ENCODE results near the gene KCNJ16. TPM values are rescaled to one million over a fixed set of nuclear protein-coding genes. Genes with fewer than 3 reads are reported as not detected.

The KCNJ16 gene
- total and polyA plus RNA-seq, 4 donors, result 0.35 to 4.0 (median 1.3) TPM

DNA sequence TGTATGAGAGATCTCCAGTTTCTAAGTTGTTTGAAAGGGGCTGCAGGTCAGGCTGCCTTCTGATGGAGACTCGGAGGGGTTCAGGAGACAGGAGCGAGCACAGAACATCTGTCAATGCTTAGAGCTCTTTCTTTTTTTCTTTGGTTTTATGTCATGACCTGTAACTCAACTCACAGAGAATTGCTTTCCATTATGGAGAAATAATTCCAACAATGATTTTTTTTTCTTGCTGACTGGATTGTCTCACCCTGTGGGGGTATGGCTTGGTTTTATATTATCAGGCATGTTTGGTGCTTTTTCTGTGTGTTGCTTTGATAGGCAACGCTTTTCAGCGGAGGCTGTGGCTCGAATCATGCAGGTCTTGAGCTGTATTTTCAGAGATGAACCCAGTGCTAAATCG lies 83.6 kb downstream of the KCNJ16 start:
- H3K27ac ChIP-seq (ENCODE audit: low read depth in 1 of 2, low read length in 1 of 2), result no peak overlapping the region
- 89 to 90% methylated on average over 6 of the region's 6 CpGs for WGBS, 2 donors
- no peak for ATAC-seq (ENCODE audit: insufficient read depth, low FRiP score)

GRCh38 chr17:70159980-70160379 lies 85.0 kb downstream of the KCNJ16 start:
- H3K4me1 ChIP-seq (ENCODE audit: control insufficient read depth in 5 of 5, insufficient read depth in 5 of 5, low read length in 5 of 5), result no peaks in the 10 kb centered on the region
- H3K9me3 ChIP-seq (ENCODE audit: control insufficient read depth in 4 of 4, insufficient read depth in 3 of 4, low read length in 3 of 4), result peaks cover 0 to 2% (median 0%) of the 10 kb centered on the region in 4 donors
- DNase-seq, result no peak
- H3K36me3 ChIP-seq (ENCODE audit: control insufficient read depth in 4 of 4, insufficient read depth in 4 of 4, low read length in 4 of 4), result no peaks in the 10 kb centered on the region
- no peak overlapping the region for H3K9ac ChIP-seq (ENCODE audit: insufficient read depth in 1 of 2, low read length in 2 of 2)
- no peaks in the 10 kb centered on the region for H3K27me3 ChIP-seq (ENCODE audit: control insufficient read depth in 3 of 3, insufficient read depth in 3 of 3, low read length in 2 of 3)
- TF ChIP-seq CTCF (IDR thresholded peaks at IDR 0.05; ENCODE audit: control extremely low read depth, extremely low read depth), result no peak
- 54 to 74% methylated on average over 2 of the region's 2 CpGs for WGBS, 2 donors
- H3K27ac ChIP-seq (ENCODE audit: low read depth in 1 of 2, low read length in 1 of 2), result no peak overlapping the region
- no peak for ATAC-seq (ENCODE audit: insufficient read depth, low FRiP score)
- H3K4me3 ChIP-seq, result no peak overlapping the region

More for the DNA sequence above, 83.6 kb downstream of the KCNJ16 start:
- H3K9me3 ChIP-seq (ENCODE audit: control insufficient read depth in 4 of 4, insufficient read depth in 3 of 4, low read length in 3 of 4), result peaks cover 0 to 2% (median 0%) of the 10 kb centered on the region in 4 donors
- H3K27me3 ChIP-seq (ENCODE audit: control insufficient read depth in 3 of 3, insufficient read depth in 3 of 3, low read length in 2 of 3), result no peaks in the 10 kb centered on the region
- DNase-seq, result no peak
- H3K9ac ChIP-seq (ENCODE audit: insufficient read depth in 1 of 2, low read length in 2 of 2), result no peak overlapping the region
- no peak for TF ChIP-seq CTCF (IDR thresholded peaks at IDR 0.05; ENCODE audit: control extremely low read depth, extremely low read depth)
- H3K4me1 ChIP-seq (ENCODE audit: control insufficient read depth in 5 of 5, insufficient read depth in 5 of 5, low read length in 5 of 5), result no peaks in the 10 kb centered on the region
- no peaks in the 10 kb centered on the region for H3K36me3 ChIP-seq (ENCODE audit: control insufficient read depth in 4 of 4, insufficient read depth in 4 of 4, low read length in 4 of 4)
- no peak overlapping the region for H3K4me3 ChIP-seq

DNA sequence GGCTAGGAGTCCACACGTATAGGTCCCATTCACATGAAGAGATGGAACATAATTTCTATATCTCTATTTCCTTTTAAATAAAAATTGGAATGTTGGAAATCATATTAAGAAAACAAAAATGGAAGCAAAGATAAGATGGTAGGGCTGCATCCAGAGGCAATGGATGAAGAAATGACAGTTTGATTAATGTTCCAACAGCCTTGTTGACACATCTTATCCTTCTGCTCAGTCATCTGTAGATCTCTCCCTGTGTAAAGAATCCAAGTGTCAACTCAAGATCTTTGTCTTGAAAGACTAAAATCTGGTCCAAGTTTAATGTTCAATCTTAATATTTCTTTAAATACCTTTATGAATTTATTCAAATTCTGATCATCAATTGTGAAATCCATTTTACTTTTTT lies 86.5 kb downstream of the KCNJ16 start:
- peaks cover 0 to 2% (median 0%) of the 10 kb centered on the region in 4 donors for H3K9me3 ChIP-seq (ENCODE audit: control insufficient read depth in 4 of 4, insufficient read depth in 3 of 4, low read length in 3 of 4)
- no peak overlapping the region for H3K9ac ChIP-seq (ENCODE audit: insufficient read depth in 1 of 2, low read length in 2 of 2)
- no peak overlapping the region for H3K4me3 ChIP-seq
- peaks cover 0 to 2% (median 0%) of the 10 kb centered on the region in 5 donors for H3K4me1 ChIP-seq (ENCODE audit: control insufficient read depth in 5 of 5, insufficient read depth in 5 of 5, low read length in 5 of 5)
- 81 to 95% methylated on average over 1 of the region's 1 CpG for WGBS, 2 donors
- ATAC-seq (ENCODE audit: insufficient read depth, low FRiP score), result no peak
- H3K27ac ChIP-seq (ENCODE audit: low read depth in 1 of 2, low read length in 1 of 2), result no peak overlapping the region
- no peaks in the 10 kb centered on the region for H3K36me3 ChIP-seq (ENCODE audit: control insufficient read depth in 4 of 4, insufficient read depth in 4 of 4, low read length in 4 of 4)
- no peak for DNase-seq
- no peaks in the 10 kb centered on the region for H3K27me3 ChIP-seq (ENCODE audit: control insufficient read depth in 3 of 3, insufficient read depth in 3 of 3, low read length in 2 of 3)
- TF ChIP-seq CTCF (IDR thresholded peaks at IDR 0.05; ENCODE audit: control extremely low read depth, extremely low read depth), result no peak

DNA sequence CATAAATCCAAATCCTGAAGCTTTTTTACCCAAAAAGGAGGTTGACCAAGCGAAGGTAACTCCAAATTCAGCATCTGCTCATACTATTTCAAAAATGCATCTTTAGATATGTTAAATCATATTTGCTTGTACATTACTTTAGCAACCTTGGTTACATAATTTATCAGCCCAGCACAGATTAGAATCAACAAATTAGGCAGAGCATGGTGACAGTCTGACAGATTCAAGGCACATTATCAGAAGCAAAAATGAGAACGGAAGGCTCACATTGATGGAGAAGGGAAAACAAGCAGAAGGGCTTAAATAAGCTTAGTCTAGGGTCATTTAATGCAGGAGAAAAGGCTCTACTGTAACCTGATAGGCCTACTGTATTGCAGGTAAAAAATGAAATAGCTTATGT lies 90.4 kb downstream of the KCNJ16 start:
- ATAC-seq (ENCODE audit: insufficient read depth, low FRiP score) (no peak), DNase-seq (no peak)
- 85 to 92% methylated on average over 2 of the region's 2 CpGs for WGBS, 2 donors
- Histone ChIP-seq H3K36me3 (ENCODE audit: control insufficient read depth in 4 of 4, insufficient read depth in 4 of 4, low read length in 4 of 4) (no peaks in the 10 kb centered on the region), H3K27me3 (ENCODE audit: control insufficient read depth in 3 of 3, insufficient read depth in 3 of 3, low read length in 2 of 3) (peaks cover 0 to 9% (median 3%) of the 10 kb centered on the region in 3 donors), H3K4me1 (ENCODE audit: control insufficient read depth in 5 of 5, insufficient read depth in 5 of 5, low read length in 5 of 5) (peaks cover 0 to 16% (median 3%) of the 10 kb centered on the region in 5 donors), H3K27ac (ENCODE audit: low read depth in 1 of 2, low read length in 1 of 2) (no peak overlapping the region), H3K9me3 (ENCODE audit: control insufficient read depth in 4 of 4, insufficient read depth in 3 of 4, low read length in 3 of 4) (no peaks in the 10 kb centered on the region), H3K9ac (ENCODE audit: insufficient read depth in 1 of 2, low read length in 2 of 2) (no peak overlapping the region), H3K4me3 (no peak overlapping the region)
- TF ChIP-seq CTCF (IDR thresholded peaks at IDR 0.05; ENCODE audit: control extremely low read depth, extremely low read depth), result no peak

Data from lung (tissue), 12 donors.